ENCODE results near the gene HCST.
"Not testable (repeated sequence)": the region's sequence is repeated elsewhere in the genome, so short reads cannot be mapped to it uniquely, and the experiment has no call there.

Gene HCST

DNA sequence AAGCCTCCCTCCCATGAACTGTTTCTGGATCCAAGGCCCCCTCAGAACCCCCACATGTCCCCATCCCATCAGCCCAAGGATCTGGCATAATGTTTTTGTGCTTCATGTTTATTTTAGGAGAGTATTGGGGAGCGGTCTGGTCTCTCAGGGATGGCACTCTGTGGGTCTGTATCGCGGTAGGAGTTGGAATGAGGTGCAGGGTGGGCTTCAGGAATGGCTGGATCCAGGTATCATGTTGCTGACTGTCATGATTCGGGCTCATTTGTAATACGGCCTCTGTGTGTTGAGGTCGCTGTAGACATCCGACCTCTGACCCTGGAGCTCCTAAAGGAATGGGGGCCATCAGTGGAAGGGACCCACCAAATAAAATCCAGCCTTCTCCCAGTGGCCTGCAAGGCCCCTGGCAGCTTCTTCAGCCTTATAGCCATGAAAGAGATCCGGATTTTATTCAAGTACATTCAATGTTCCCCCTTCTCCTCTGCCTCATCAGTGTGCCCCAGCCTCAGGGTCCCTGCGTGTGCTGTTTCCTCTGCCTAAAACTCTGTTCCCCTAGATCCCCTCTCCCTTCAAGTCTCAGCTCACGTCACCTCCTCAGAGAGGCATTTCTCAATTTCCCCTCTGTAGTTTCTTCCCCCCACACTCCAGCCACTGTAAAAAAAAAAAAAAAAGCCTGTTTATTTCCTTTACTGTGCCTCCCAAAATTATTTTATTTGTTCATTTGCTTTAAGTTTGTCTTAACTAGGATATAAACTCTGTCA, 2.2 kb downstream of the HCST start:
- DNase-seq (no peak), ATAC-seq (no peak)

DNA sequence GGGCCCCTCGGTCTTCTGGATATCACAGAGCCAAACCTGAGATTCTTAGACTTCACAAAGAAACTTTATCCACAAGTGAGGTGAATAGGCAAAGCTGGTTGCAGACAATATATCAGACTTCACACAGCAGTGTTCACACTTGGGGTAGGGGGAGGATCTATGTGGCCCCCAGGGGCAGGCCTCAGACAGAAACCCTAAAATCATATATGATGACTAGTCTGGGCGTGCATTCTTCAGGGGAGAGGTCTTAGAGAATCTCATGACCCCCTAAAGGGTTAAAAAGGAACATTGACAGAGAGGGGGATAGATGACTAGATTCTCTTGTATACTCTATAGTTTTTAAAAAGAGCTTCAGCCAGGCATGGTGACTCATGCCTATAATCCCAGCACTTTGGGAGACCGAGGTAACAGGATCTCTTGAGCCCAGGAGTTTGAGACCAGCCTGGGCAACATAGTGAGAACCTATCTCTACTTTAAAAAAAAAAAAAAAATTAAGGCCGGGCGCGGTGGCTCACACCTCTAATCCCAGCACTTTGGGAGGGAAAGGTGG, 2.9 kb downstream of the HCST start:
- DNase-seq (no peak), ATAC-seq (no peak)

DNA sequence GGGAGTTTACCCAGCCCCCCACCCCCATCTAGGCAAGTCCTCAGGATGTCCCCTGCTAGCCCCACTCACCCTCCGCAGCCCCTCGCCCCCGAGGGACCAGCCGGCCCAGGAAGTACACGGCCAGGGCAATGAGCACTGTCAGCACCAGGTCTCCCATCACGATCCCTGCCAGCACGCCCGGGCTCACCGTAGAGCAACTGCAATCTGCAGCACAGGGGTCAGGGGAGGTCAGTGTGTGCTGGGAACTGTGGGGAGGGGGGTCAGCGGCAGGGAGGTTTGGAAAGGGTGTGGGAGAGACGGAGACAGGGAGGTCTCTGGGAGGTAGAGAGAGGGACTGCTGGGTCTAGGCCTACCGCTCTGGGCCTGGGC, 5.0 kb downstream of the HCST start:
- ATAC-seq (no peak), DNase-seq (no peak)

DNA sequence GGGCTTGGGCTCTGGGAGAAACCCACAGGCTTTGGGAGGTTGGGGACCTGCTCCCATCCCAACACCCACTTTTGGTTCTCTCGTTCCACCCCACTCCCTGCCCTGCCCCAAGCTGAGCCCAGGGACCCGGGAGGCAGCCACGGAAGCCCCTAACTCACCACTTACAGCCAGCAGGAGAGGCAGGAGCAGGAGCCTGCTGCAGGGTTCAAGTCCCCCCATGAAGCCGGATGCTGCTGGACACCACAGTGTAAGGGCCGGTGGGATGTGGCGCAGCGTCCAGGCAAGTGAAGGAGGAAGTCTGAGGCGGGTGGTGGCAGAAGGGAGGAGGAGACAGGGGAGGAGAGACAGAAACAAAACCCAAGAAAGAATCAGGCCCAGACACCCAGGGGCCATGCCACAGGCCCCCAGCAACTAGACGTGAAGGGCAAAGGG, 5.7 kb downstream of the HCST start, which contains the start of gene TYROBP:
TYROBP (minus strand) TSS at position 286 of the 432 bp plus-strand sequence; CDS start at position 219, 67 bp downstream.
- no peak for DNase-seq
- ATAC-seq, result no peak

DNA sequence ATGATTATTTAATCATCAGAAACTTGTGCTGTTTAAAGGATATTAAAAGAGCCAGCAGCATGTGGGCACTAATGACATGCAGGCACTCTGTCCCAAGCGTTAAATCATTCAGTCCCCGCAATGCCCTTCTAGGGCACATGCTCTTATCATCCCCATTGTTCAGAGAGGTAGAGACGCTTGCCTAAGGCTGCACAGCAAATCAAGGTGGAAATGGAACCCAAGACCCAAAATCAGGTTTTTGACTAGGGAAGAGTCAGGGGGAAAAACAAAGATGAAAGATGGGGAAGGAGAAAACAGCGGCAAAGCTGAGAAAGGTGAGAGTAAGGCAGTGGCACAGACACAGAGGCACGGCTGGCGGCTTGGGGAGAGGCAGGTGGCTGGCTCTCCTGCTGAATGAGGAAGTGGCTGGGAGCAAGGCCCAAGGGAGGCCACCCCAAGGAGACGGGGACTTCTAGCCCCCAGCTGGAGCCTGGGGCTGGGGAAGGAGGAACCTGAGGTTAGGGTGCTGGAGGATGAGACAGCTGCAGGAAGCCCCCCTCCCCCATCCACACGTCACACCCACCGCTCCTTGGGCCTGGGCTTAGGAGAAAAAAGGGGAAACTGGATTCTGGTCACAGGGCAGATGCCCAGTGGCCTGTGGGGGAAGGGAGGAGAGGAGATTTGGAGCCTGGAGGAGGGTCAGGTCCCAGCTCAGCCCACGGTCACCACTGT, 6.8 kb downstream of the HCST start:
- DNase-seq (peak; percentile 51), ATAC-seq (peak; percentile 43)

DNA sequence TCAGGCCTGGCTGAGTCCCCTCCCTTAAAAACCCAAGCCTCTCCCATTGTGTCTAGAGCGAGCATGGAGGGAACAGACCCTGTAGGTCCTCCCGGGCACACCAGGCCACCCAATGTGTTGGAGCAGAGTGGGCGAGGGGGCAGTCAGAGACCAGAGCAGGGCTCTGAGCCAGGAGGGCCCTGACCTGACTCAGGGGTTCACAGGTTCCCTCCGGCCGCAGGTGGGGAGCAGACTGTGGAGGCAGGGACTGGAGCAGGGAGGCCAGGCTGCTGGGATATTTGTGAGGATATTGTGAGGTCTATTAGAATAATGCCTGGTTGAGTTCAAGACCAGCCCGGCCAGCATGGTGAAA, 7.3 kb downstream of the HCST start:
- no peak for ATAC-seq

DNA sequence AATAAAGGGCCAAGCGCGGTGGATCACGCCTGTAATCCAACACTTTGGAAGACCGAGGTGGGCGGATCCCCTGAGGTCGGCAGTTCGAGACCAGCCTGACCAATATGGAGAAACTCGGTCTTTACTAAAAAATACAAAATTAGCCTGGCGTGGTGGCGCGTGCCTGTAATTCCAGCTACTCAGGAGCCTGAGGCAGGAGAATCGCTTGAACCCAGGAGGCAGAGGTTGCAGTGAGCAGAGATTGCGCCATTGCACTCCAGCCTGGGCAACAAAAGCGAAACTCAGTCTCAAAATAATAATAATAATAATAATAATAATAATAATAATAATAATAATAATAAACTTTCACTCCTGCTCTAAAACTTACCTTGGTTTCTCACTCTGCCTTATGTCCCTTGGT, 8.0 kb downstream of the HCST start:
- not testable (repeated sequence) for DNase-seq, ATAC-seq

More for the DNA sequence above, 7.3 kb downstream of the HCST start:
- no peak for DNase-seq

DNA sequence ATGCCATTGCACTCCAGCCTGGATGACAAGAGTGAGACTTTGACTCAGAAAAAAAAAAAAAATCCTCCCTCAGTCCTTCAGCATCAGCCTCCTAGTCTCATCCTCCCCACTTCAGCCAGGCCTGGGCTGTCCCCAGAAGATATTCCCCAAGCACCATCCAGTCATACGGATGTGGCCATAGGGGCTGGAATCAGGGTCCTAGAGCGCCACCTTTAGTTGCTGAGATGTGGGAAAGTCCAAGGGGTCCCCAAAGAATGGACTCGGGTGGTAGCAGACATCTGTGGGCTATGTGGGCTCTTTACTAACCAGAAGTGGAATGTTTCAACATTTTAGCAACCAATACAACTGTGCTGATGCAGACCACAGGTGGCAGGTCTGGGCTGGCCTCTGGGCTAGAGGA, 8.8 kb downstream of the HCST start:
- ATAC-seq (no peak), DNase-seq (no peak)

DNA sequence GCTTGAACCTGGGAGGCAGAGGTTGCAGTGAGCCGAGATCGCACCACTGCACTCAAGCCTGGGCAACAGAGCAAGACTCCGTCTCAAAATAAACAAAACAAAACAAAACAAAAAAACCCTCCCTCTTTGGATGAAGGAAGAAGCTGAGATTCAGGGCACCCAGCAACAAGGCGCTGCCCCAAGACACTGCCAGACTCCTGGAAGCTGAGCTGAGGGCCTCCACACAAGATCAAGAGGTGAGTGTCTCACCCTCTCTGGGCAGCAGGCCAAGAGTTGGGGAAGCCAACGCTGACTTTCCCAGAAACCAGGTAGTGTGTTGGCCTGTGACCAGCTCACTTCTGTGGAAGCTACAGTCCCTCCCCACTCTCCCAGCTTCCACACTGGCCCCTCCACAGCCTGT, 9.5 kb downstream of the HCST start:
- DNase-seq (peak; percentile 42), ATAC-seq (no peak)

DNA sequence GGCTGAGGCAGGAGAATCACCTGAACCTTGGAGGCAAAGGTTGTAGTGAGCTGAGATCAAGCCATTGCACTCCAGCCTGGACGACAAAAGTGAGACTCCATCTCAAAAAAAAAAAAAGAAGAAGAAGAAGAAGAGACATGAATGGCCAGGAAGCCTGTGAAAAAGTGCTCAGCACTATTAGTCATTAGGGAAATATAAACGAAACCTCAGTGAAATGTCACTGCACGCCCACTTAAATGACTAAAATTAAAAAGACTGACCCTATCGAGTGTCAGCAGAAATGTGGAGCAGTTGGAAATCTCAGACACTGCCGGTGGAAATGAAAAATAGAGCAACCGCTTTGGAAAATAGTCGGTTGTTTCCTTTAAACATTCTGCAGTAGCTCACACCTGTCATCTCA, 11.3 kb downstream of the HCST start:
- no peak for DNase-seq
- ATAC-seq, result peak; percentile 47

DNA sequence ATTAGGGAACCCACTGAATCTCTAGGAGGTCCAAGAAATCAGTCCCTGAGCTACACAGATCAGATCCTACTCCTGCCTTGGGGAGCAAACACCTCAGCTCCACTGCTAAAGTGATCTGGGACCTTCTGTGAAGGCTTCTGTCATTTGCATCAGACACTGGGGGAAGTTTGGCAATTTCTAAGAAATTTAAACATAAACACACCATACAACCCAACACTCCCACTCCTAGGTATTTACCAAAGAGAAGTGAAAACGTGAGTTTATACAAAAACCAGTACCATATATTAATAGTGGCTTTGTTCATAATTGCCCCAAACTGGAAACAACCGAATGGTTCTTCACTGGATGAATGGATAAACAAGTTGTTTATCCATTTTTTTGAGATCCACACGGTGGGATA, 13.1 kb downstream of the HCST start:
- no peak for ATAC-seq
- DNase-seq, result no peak

DNA sequence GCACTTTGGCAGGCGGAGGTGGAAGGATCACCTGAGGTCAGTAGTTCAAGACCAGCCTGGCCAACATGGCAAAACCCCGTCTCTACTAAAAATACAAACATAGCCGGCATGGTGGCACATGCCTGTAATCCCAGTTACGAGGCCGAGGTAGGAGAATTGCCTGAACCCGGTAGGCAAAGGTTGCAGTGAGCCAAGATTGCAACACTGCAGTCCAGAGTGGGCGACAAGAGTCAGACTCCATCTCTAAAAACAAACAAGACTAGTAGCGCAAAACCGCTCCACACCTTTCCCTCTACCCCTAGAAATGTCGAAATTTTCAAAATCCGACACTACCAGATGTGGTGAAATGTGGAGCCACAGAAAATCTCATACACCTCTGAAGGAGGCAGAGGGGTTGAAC, 17.0 kb downstream of the HCST start:
- no peak for ATAC-seq
- DNase-seq, result no peak

DNA sequence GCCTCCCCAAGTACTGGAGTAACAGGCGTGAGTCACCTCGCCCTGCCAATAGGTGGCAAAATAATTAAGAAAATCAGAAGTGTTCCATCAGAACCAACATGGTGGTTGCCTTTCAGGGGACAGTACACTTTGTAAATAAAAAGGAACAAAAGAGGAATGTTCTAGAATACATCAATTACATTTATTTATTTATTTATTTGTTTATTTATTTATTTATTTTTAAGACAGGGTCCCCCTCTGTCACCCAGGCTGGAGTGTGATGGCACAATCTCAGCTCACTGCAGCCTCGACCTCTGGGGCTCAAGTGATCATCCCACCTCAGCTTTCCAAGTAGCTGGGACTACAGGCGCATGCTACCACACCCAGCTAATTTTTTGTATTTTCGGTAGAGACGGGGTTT, 18.7 kb downstream of the HCST start:
- ATAC-seq, result no peak

DNA sequence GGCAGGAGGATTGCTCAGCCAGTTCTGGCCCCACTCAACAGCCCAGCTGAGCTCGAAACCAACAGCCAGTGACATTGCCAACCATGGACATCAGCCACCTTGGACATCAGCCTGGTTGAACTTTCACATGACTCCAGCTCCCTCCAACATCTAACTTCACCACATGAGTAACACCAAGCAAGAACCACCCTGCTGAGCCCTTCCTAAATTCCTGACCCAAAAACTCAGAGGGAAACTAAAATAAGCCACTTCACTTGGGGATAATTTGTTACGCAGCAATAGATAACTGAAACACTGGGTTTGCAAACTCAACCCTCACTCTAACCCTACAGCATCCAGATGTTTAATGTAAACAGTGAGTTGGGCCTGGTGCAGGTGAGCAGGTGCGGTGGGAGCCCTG, 23.2 kb downstream of the HCST start:
- ATAC-seq, result no peak
- no peak for DNase-seq

More for the DNA sequence above, 18.7 kb downstream of the HCST start:
- no peak for DNase-seq

DNA sequence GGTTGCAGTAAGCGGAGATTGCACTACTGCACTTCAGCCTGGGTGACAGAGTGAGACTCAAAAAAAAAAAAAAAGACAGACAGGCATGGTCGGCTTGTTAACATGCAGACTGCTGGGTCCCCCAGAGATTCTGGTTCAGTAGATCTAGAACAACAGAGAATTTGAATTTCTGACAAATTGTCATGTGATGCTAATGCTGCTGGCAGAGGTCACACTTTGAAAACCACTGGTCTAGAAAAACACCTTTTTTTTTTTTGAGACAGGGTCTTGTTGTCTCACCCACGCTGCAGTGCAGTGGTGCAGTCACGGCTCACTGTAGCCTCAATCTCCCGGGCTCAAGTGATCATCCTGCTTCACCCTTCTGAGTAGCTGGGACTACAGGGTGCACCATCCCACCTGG, 26.2 kb downstream of the HCST start:
- ATAC-seq, result no peak

DNA sequence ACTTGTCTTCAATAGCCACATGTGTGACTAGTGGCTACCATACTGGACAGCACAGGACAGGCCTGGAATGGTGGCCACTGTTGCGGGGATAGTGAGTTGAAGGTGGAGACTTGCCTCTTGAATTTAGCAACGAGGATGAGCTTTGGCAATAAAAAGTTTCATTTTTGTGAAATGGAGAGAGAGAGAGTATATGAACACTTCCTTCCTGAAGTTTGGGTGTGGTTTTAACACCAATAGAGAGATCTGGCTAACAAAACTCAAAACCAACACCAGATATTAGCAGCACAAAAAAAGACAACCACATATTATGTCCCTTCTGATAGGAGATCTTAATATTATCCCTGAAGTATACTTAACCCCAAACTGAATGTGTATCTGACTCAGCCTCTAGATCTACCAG, 27.5 kb downstream of the HCST start:
- no peak for DNase-seq
- ATAC-seq, result no peak

More for the DNA sequence above, 26.2 kb downstream of the HCST start:
- DNase-seq, result no peak

DNA sequence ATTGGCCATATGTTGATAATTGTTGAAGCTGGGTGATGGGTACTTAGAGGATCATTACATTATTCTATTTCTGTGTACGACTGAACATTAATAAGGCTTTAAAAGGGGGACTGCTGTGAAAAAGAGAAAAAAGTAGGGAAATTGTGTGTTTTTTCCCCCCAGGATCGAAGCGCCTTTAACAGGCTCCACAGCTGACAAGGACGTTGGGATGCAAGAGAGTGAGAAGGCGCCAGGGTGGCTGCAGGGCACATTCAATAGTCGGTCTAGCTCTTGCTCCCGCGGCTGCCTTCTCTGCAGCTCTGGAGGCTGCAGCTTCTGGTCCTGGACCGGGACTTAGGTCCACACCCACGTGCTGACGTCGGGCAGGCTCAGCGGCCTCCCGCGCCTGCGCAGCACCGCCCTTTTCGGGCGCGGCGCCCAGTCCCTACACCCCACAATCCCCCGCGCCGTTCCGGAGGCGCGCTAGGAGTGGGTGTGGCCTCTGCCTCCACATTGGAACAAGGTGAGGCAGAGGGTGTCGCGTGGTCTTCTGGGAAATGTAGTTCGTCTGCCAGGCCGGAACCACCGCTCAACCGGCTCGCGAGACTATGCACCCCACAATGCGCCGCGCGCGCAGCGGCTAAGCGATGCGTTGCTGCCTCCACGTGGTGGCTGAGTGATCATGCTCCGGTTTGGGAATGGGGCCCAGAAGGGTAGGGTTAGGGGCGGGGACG, 29.0 kb downstream of the HCST start:
- DNase-seq (peak; percentile 99), ATAC-seq (peak; percentile 97)

DNA sequence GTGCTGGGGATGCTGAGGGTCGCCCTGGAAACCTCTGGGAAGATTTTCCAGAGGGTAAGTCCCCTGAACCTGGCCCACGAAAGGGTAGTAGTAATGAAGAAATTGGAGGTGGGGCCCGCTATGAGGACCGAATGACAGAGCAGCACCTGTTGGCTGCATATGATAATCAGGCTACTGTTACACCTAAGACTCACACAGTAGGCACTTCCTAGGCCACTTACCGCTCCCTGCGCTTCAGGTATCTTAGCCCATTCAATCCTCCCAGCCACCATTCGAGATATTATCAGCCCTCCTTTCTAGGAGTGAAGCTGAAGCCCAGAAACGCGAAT, 29.5 kb downstream of the HCST start:
- ATAC-seq (no peak), DNase-seq (no peak)

DNA sequence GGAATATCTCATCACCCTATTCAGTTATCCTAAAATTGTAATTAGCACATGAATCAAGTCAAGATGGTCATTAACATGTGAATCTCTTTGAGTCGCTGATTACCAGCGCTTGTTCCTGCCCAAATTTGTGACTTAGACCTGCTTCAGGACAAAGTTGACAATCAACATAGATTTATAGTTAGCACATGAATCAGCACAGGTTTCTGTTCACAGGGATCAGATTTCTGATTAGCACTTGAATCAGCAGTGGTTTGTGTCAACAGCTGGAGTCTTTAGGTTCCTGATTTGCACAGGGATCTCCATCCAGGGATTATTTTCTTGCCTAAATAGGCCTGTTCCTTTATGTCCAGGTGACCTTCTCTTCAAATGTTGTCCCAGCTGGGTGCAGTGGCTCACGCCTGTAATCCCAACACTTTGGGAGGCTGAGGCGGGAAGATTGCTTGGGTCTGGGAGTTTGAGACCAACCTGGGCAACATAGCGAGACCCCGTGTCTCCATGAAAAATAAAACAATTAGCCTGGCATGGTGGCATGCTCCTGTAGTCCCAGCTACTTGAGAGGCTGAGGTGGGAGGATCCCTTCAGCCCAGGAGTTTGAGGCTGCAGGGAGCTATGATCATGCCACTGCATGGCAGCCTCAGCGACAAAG, 30.1 kb downstream of the HCST start:
- DNase-seq (no peak), ATAC-seq (no peak)

DNA sequence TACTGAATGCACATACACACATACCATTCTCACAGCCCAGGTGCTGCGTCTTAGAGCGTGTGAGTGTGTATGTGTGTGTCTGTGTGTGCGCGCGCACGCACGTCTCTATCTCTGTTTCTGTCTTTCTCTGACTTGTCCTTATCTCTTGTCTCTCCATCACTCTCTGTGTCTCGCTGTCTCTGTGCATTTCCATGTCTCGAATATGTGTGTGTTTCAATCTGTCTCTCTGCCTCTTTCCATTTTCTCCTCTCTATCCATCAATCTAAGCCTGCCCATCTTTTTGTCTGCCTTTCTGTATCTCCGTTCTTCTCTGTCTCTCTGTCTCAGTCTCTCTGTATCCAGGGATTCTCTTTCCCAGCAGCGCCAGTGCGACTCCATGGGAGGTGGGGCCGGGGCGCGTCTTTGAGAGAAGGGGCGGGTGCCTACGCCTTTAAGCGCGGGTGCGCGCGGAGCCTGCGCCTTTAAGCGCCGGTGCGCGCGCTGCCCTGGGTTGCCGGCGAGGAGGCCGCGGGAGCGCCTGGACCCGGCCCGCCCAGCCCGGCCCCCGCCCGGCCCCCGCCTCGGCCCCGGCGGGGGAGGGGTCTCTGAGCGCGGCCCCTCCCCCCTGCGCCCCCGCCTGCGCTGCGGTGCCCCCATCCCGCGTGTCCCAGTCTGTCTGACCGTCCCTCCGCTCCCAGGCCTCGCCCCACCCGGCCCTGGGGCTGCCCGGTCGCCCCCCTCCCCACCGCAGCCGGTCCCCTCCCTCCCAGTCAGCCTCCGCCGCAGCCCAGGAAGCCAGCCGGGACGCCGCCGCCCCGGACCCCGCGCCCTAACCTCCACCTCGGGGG, 33.8 kb downstream of the HCST start, which contains the start of gene LRFN3:
LRFN3 (plus strand) TSS at position 464 of the 827 bp plus-strand sequence. CDS start 3,052 bp downstream, outside the sequence.
- ATAC-seq, result peak; percentile 8
- DNase-seq, result peak; percentile 67

DNA sequence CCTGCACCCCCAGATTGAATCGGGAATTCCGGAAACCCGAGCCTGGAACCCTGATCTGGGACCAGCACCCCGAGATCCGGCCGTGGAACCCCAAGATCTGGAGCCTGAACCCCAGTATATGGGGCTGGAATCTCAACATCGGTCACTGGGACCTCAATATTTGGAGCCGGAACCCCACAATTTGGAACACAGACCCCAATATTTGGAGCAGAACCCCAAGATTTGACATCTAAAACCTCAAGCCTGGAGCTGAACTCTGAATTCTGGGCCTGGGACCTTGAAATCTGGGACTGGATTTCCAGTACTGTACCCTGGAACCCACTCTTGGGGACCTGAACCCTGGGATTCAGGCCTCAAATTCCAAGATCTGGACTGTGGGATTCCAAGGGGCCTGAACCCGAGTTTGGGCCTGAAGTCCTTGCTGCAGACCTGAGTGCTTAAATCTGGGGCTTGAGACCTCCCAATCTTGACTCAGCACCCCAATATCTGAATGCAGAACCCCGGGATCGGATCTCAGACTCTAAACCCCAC, 34.5 kb downstream of the HCST start:
- ATAC-seq, result no peak

More for the DNA sequence above, 34.5 kb downstream of the HCST start:
- no peak for DNase-seq
